Hematopoietic multipotent progenitor cell (in vitro differentiated cells): ENCODE measurements around the gene GLTPD2. TPM values are rescaled to one million over a fixed set of nuclear protein-coding genes. Genes with fewer than 3 reads are reported as not detected.
A peak's percentile ranks its signal among the peaks of the same experiment; 100 is the strongest.

Experiments used
- DNase-seq, 3 donors: peaks; one replicate each; pipeline ENCODE4 v3.0.0-alpha.2; 2011 to 2015; ENCODE audit warnings: low read depth in 2 of 3, low spot score in 2 of 3
- total RNA-seq: library from RNA; depleted of rRNA; stranded (reverse); fragments of >200 nt; gene quantifications from one replicate; pipeline ENCODE4 v1.2.3, GENCODE V29; 2012

GLTPD2 gene
- total RNA-seq, 1 donor, result not detected

GRCh38 chr17:4769628-4770027, 19.1 kb upstream of the GLTPD2 start:
- no peak for DNase-seq

GRCh38 chr17:4771519-4772234, 17.1 kb upstream of the GLTPD2 start, which contains the start of gene TM4SF5:
TSS of gene TM4SF5 (plus strand) at chr17:4771886. CDS start at chr17:4771923, 37 bp downstream.
- DNase-seq, result no peak

- no peak for DNase-seq
Measured at GRCh38 chr17:4772235-4772613, 16.5 kb upstream of the GLTPD2 start.

DNA sequence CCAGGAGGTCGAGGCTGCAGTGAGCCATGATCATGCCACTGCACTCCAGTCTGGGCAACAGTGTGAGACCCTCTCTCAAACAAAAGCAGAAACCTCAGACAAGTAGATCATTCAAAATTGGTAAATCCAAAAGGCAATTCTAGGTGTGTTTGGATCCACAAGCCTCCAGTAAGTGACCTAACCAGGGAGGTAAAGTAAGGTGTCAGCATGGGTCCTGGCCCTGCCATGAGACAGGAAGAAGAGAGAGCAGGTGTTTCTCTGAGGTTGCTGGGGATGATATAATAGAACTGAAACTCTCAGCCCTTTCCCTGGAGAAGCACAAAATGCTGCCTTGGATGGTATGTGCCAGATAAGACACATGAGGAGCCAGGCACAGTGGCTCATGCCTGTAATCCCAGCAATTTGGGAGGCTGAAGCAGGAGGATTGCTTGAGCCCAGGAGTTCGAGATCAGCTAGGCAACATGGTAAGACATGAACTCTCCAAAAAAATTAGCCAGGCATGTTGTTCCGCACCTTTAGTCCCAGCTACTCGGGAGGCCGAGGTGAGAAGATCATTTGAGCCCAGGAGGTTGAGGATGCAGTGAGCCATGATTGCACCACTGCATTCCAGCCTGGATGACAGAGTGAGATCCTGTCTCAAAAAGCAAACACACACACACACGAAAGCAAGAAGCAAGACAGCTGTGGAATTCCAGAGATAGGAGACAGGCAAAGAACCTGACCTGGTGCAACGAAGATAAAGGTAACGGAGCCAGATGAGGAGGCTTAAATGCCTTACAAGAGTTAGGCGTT, 10.6 kb upstream of the GLTPD2 start:
- DNase-seq, result no peak

- DNase-seq, result no peak
Measured at GRCh38 chr17:4780325-4780955, 8.3 kb upstream of the GLTPD2 start.

DNA sequence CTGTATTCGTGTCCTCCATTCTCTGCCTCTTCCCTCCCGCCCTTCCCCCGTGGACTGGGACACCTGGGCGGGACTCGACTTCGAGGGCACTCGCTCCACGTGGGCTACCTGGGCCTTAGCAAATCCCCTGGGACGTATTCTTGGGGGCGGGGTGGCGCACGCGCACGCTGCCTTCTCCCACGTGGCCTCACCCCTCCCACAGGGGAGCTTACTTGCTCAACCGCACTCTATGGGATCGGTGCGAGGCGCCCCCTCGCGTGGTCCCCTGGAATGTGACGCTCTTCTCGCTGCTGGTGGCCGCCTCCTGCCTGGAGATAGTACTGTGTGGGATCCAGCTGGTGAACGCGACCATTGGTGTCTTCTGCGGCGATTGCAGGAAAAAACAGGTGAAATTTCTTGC, 6.1 kb upstream of the GLTPD2 start:
- DNase-seq, result no peak

DNA sequence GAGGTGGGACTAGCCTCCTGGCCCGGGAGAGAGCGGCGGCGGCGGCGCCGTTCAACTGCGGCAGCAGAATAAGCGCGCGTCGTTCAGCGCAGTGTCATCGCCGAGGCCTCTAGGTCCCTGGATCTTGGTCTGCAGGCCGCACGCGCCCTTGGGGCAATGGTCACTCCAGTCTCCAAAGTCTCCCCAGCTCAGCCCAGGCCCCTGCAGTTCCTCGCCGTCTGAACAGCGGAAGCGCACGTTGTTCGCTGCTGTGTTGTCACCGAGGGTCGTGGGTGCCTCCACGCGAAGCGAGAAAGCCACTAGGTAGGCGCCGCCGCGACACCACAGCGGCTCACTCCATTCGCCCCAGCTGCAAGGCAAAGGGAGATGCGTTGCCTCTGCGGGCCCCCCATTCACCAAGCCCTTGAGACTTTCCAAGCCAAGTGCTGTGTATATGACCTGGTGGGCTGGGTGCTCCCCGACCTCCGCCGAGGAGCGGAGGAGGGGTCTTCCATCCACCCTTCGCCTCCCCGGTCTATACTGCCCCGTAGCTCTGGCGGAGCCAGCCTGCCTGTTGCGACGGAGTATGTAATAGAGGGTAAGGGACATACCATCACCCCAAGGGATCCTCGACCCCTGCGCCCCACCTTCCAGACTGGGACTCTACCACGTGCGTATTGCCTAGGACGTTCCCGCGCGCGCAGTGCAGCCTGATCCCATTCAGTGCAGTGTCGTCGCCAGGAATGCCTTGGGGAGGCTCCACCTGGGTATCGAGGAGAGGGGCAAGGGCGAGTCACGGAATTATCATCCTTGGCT, 3.3 kb upstream of the GLTPD2 start:
- no peak for DNase-seq

- DNase-seq, result peak in 1 of 3 donors; percentile 46
Measured at GRCh38 chr17:4786106-4786511, 2.7 kb upstream of the GLTPD2 start, which contains the start of gene VMO1. TSS of gene VMO1 (minus strand) at chr17:4786364. CDS start at chr17:4786352, 12 bp downstream.

GRCh38 chr17:4786516-4786915, 2.2 kb upstream of the GLTPD2 start:
- DNase-seq, result no peak

DNA sequence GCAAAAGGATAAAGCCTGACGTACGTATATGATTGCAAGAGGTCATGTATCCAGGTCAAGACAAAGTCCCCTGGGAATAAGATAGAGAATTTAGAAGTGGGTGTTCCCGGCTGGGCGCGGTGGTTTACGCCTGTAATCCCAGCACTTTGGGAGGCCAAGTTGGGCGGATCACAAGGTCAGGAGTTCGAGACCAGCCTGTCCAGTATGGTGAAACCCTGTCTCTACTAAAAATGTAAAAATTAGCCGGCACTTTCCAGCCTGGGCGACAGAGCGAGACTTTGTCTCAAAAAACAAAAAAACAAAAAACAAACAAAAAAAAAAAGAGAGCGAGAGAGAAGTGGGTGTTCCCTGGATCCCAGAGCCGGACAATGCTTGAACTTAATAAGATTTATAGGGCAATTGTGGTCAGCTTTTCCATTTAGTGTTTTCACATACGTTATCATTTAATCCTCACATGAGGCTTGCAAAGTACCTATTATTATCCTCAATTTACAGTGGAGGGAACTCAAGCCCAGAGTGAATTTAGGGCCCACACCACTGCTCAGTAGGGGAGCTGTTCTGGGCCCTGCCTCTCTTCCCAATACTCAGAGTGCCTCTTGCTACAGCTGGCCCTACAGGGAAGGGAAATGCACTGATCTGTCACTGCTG, 481 bp upstream of the GLTPD2 start:
- no peak for DNase-seq

DNA sequence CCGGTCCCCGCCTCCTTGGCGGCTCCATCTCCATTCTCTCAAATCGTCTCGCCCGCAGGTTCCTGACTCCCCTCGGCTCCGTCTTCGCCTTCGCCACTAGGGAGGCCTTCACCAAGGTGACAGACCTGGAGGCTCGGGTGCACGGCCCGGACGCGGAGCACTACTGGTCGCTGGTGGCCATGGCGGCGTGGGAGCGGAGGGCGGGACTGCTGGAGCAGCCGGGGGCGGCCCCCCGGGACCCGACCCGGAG, 862 bp downstream of the GLTPD2 start:
- peak in 1 of 3 donors; percentile 60 for DNase-seq

GRCh38 chr17:4789951-4790704, 1.4 kb downstream of the GLTPD2 start:
- peak; percentile 65 to 78 (median 67) for DNase-seq

DNA sequence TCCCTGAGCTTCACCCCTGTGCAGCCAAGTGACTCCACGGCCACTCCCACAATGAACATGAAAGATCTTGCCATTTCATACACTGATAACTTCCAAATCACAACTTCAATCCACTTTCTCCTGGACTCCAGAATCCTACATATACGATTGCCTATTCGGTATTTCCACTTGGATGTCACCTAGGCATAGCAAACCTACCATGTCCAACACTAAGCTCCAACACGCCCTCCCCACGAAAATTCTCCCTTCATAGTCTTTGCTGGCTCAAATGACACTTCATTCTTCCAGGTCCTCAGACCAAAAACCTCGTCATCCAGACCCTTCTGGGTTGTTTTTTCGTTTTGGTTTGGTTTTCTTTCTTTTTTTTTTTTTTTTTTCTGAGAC, 1.9 kb downstream of the GLTPD2 start:
- DNase-seq, result no peak

DNA sequence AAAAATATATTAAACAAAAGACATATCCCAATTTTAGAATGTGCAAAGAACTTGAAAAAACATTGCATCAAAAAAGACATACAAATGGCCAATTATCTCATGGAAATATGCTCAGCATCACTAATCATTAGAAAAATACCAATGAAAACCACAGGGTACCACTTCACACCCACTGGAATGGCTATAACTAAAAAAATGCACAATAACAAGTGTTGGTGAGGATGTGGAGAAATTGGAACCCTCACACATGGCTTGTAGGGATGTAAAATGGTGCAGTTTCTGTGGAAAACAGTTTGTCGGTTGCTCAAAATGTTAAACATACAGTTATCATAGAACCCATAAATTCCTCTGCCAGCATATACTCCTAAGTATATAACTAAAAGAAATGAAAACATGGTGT, 6.4 kb downstream of the GLTPD2 start:
- no peak for DNase-seq

DNA sequence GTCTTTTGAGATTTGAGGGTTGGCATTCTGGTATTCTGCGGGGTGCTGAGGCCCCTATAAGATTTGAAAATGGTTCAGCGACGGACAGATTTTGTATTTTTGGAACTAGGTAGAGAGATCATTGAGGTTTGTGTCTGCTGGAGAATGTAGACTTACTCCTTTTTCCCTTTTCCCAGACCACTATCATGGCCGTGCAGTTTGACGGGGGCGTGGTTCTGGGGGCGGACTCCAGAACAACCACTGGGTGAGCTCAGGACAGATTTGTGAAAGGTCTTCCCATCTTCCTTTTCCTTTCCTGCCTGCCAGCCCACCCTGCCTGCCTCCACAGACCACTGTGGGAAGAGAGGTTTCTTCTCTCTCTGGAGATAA, 7.8 kb downstream of the GLTPD2 start:
- no peak for DNase-seq

DNA sequence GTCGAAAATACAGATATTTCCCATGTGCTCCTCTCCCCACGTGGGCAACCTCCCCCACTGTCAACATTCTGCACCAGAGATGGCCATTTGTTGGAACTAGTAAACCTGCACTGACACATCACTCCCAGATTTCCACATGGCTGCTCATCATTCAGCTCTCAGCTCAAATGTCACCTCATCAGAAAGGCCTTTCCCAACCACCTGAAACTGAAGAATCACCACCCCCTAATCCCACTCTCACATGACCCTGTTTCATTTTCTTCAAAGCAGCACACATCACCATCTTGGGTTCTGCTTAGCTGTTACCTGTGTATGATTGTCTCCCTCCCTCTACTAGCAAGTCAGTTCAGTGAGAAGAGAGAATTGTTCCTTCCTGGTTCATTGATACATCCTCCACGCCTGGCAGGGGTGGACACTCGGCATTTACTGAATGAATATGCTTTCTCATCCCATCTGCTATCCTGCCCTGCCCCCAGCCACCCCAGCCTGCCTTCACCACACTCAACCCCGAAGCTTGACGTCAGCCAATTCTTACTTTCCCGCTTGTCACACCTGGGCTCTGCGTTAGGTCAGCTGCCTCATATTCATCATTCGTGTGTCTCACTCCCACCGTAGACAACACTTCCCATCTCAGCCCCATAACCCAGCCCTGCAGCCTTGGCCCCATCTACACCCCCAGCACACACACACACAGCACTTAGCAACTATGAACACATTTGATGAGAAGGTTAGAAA, 11.9 kb downstream of the GLTPD2 start:
- no peak for DNase-seq

DNA sequence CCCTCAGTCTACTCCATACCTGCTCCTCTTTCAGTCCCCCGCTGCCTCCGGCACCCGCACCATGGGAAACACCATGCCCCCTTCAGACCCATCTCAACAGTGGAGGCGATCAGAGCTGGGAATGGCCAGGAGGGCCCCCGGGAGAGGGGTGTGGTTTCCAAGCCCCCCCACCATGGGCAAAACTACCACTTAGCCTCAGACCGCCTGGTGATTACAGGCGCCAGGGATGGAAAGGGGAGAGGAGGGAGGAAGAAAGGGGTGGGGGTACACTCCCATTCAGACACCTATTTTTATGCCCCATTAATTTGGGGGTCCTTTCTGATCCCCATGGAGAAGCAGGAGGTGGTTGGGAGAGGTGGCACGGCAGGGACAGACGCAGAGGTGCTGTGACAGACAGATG, 13.5 kb downstream of the GLTPD2 start, which contains the start of gene C17orf114:
TSS of gene C17orf114 (minus strand) at position 101 of the 400 bp plus-strand sequence.
- no peak for DNase-seq

DNA sequence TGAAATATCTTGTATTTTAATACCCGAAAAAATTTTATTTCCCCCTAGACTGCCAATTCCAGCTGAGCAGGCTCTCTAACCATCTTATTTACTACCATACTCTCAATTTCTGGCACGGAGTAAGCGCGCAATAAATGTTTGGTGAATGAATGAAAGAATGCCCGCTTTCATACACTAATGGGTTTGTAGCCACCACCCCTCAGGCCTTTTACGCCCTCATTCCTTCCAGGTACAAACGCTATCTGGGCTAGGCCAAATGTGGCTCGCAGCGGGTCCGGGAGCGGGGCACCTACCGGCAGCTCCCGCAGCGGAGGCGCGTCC, 17.7 kb downstream of the GLTPD2 start:
- DNase-seq, result no peak
